Activated naive CD4-positive, alpha-beta T cell treated with anti-CD3 and anti-CD28 coated beads, Interleukin-2, amount 50 U/mL, for 24 hours (primary cell): ENCODE measurements around the gene RICTOR.

ENCODE experiments used
- H3K27ac Mint-ChIP-seq: one replicate; pipeline ENCODE4 v1.8.0; 2021; ENCODE audit warnings: mild to moderate bottlenecking, mixed read lengths
- H3K27me3 Mint-ChIP-seq: one replicate; pipeline ENCODE4 v1.8.0; 2021; ENCODE audit warnings: mixed read lengths
- H3K36me3 Mint-ChIP-seq: one replicate; pipeline ENCODE4 v1.8.0; 2021; ENCODE audit warnings: mixed read lengths
- H3K4me1 Mint-ChIP-seq: one replicate; pipeline ENCODE4 v1.8.0; 2021; ENCODE audit warnings: mixed read lengths
- H3K4me3 Mint-ChIP-seq: one replicate; pipeline ENCODE4 v1.8.0; 2021; ENCODE audit warnings: mild to moderate bottlenecking, mixed read lengths
- H3K9me3 Mint-ChIP-seq: one replicate; pipeline ENCODE4 v1.8.0; 2021; ENCODE audit warnings: mixed read lengths

Gene RICTOR

DNA sequence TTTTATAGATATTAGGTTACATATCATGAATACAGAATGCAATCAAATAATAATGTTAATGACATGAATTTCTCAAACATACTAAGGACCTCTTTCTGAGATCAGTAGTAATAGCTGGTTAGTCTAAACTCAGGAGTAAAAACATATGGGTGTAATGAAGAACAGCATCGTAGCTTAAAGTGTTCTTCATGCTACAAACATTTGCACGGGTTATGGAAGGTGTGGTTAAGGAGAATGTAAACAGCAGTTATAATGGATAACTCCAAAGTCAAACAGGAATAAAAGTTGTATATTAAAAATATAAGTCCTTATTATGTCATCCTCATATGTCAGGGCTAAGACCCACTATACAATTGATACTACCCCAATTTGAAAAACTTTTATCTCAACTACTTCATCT lies 112.5 kb downstream of the RICTOR start:
- H3K36me3 Mint-ChIP-seq, result peaks cover 11% of the 10 kb centered on the region
- H3K9me3 Mint-ChIP-seq, result no peaks in the 10 kb centered on the region
- H3K4me3 Mint-ChIP-seq, result no peak overlapping the region
- H3K27me3 Mint-ChIP-seq, result no peaks in the 10 kb centered on the region
- H3K27ac Mint-ChIP-seq, result no peak overlapping the region
- no peaks in the 10 kb centered on the region for H3K4me1 Mint-ChIP-seq

DNA sequence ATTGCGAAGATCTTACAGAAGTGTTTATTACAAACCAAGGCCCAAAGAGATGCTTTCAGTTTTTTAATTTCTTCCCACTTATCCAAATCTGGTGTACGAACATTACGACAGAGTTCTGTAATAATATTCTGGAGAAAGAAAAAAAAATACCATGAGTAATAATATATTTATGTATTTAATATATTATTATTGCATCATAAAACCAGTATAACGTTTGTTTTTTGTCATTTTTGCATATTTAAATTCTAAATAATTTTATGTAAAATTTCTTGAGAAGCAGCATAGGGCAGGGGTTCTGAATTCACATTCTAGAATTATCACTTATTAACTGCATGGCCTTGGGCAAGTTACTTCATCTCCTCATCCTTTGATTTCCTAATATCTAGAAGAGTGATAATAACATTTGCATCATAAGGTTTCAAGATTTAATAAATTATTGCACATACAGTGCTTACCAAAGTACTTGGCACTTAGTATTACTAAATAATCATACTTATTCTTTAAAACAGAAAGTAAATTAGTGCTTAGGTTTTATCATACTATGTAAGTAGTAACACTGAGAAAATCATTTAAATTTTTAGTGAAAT lies 120.7 kb downstream of the RICTOR start:
- no peak overlapping the region for H3K27ac Mint-ChIP-seq
- no peaks in the 10 kb centered on the region for H3K27me3 Mint-ChIP-seq
- peaks cover 11% of the 10 kb centered on the region for H3K36me3 Mint-ChIP-seq
- H3K4me3 Mint-ChIP-seq, result no peak overlapping the region
- H3K9me3 Mint-ChIP-seq, result no peaks in the 10 kb centered on the region
- no peaks in the 10 kb centered on the region for H3K4me1 Mint-ChIP-seq

DNA sequence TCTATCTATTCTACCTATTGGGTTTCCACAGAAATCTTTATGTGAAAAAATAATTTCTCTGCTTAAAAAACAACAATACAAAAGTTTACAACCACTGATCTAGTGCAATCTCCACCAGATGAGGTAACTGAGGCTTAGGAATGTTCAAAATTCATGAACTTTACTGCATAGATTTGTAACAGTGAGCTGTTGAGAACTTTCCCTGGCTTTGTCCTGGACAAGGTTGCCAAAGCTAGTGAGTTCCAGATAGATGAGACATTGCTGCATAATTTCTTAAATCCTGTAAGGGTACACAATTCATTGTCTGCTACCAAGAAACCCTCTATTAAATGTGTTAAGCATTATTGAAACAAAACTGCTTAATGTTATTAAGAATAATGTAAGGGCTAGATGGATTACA lies 125.7 kb downstream of the RICTOR start:
- Mint-ChIP-seq H3K36me3 (peaks cover 7% of the 10 kb centered on the region), H3K27me3 (no peaks in the 10 kb centered on the region), H3K4me3 (no peak overlapping the region), H3K4me1 (no peaks in the 10 kb centered on the region), H3K27ac (no peak overlapping the region), H3K9me3 (no peaks in the 10 kb centered on the region)

DNA sequence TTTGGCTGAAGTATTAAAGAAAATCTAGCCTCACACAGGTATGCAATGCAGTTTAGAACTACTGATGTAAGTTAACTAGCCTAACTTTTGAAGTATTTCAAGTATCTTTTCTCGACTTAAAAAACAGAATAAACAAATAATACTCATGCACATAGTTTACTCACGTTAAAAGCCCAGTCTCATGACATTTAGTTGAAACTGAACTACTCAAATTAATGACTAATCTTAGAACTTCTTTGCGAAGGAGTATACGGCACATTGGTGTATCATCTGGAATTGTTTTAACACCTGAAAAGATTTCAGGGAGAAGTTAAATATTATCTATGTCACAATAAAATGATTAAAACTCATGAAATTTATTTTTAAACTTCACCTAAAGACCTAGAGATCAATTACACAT lies 129.9 kb downstream of the RICTOR start:
- Mint-ChIP-seq H3K9me3 (no peaks in the 10 kb centered on the region), H3K4me1 (no peaks in the 10 kb centered on the region), H3K27ac (no peak overlapping the region), H3K36me3 (peaks cover 12% of the 10 kb centered on the region), H3K4me3 (no peak overlapping the region), H3K27me3 (no peaks in the 10 kb centered on the region)

DNA sequence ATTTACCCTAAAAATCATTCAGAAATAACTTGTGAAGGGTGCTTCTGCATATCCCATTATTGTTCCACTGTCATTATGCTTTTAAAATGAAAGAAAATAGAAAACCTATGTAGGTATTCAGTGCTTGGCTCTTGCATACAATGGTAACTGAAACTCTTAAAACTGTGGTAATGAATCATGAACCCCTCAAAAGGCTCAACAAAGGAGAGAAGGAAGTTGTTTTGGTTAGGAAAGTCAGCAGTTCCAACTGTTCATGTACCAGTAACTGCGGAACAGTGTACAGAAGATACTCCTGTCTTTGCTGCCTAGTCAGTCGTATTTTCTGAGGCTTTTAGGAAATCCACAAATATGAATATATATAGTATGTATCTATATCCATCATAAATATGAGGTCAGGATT lies 132.3 kb downstream of the RICTOR start:
- H3K4me3 Mint-ChIP-seq, result no peak overlapping the region
- no peaks in the 10 kb centered on the region for H3K27me3 Mint-ChIP-seq
- H3K36me3 Mint-ChIP-seq, result peaks cover 13% of the 10 kb centered on the region
- H3K27ac Mint-ChIP-seq, result no peak overlapping the region
- H3K4me1 Mint-ChIP-seq, result no peaks in the 10 kb centered on the region
- no peaks in the 10 kb centered on the region for H3K9me3 Mint-ChIP-seq

DNA sequence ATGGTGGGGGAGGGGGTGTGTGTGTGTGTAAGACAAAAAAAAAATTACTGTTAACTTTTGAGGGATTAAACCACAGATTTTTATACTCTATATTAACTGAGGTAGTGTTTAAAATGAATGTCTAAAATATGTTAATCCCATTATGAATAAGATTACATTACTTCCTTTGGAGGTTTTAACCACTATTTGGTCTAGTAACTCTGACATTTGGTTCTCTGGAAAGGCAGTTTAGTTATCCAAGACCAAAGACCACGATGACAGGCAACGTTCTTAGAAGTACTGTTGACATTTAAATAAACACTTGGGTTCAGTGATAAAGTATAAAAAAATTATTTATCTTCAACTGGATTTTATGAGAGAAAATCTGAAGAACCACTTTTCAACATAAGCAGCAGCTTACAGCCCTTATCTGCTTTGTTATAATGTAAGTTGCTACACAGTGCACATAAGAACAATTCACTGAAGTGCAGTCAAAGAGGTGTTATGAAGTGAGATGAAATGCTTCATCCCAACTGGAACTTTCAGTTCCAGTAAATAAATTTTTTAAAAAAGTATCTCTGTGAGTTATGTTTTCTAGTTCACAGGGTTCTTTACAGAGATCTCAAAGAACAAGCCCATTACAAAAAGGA lies 133.9 kb downstream of the RICTOR start:
- no peak overlapping the region for H3K27ac Mint-ChIP-seq
- H3K36me3 Mint-ChIP-seq, result peaks cover 10% of the 10 kb centered on the region
- no peak overlapping the region for H3K4me3 Mint-ChIP-seq
- no peaks in the 10 kb centered on the region for H3K27me3 Mint-ChIP-seq
- H3K4me1 Mint-ChIP-seq, result no peaks in the 10 kb centered on the region
- H3K9me3 Mint-ChIP-seq, result no peaks in the 10 kb centered on the region

DNA sequence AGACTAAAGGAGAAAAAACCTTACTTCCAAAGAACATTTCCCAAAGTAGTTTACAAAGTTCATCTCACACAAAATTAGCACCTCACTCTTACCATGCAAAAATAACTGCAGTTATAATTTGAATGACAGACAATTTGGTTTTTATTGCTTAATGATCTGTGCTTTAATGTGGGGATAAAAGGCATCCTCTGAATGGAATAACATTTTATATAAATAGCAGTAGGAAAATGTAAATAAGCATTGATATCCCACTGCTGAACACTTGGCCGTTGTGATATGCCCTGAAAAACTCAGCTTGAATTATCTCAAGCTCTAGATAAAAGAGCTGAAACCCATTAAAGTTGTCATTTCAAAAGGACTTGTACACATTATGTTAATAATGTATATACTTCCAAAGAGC lies 135.2 kb downstream of the RICTOR start:
- peaks cover 10% of the 10 kb centered on the region for H3K36me3 Mint-ChIP-seq
- H3K9me3 Mint-ChIP-seq, result no peaks in the 10 kb centered on the region
- H3K4me1 Mint-ChIP-seq, result no peaks in the 10 kb centered on the region
- H3K4me3 Mint-ChIP-seq, result no peak overlapping the region
- no peaks in the 10 kb centered on the region for H3K27me3 Mint-ChIP-seq
- no peak overlapping the region for H3K27ac Mint-ChIP-seq

DNA sequence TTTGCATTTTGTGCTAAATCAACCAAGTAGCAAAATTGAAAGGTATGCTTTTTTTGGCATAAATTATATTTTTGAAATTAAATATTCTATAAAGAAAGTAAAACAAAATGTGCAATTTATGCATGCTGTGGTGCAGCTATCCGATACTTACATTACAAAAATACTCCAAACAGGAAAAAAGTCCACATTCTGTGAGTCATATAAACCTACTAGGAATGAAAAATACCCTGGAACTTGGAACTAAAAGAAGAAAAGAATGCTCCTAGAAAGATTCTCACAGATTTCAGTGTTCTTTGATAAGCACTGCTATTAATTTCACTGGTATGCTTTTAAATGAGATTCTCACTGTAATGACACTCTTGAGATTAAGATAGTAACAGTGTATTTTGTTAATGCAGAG lies 135.8 kb downstream of the RICTOR start:
- H3K27ac Mint-ChIP-seq, result no peak overlapping the region
- peaks cover 10% of the 10 kb centered on the region for H3K36me3 Mint-ChIP-seq
- H3K4me1 Mint-ChIP-seq, result no peaks in the 10 kb centered on the region
- H3K4me3 Mint-ChIP-seq, result no peak overlapping the region
- H3K9me3 Mint-ChIP-seq, result no peaks in the 10 kb centered on the region
- no peaks in the 10 kb centered on the region for H3K27me3 Mint-ChIP-seq

DNA sequence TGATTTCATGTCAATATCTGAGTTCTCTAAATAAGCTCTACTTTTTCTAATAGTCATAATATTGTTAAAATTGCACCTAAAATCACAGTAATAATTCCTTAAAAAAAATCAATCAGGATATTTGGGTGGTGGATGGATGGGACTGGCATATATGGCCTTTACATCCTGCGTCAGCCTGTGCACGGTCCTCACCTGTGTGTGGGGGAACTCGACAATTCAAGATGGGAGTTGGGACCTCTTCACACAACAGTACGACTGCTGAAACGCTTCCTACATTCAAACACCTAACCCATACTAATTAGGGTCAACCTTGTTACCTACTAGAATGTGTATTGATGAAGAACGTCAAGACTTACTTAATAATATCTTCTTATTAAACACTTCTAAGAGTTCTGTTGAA lies 137.9 kb downstream of the RICTOR start:
- Mint-ChIP-seq H3K27ac (no peak overlapping the region), H3K27me3 (no peaks in the 10 kb centered on the region), H3K9me3 (no peaks in the 10 kb centered on the region), H3K4me1 (no peaks in the 10 kb centered on the region), H3K4me3 (no peak overlapping the region), H3K36me3 (peaks cover 5% of the 10 kb centered on the region)

DNA sequence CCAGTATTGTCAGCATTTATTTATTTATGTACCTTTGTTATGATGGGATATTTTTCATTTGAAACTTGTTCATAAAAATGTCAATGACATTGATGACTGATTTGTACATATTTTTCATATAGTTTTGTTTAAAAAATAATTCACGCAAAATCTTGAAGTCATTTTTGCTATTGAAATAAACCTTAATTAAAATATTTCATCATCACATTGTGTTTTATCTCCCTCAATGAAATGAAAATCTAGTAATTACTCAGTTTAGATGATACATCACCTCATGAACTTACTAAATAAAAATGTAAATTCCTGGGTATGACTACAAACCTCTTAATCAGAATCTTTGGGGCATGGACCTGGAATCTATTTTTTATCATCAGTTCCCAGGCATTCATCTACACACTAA lies 138.8 kb downstream of the RICTOR start:
- no peaks in the 10 kb centered on the region for H3K9me3 Mint-ChIP-seq
- no peak overlapping the region for H3K27ac Mint-ChIP-seq
- no peak overlapping the region for H3K4me3 Mint-ChIP-seq
- H3K27me3 Mint-ChIP-seq, result no peaks in the 10 kb centered on the region
- no peaks in the 10 kb centered on the region for H3K4me1 Mint-ChIP-seq
- peaks cover 4% of the 10 kb centered on the region for H3K36me3 Mint-ChIP-seq

DNA sequence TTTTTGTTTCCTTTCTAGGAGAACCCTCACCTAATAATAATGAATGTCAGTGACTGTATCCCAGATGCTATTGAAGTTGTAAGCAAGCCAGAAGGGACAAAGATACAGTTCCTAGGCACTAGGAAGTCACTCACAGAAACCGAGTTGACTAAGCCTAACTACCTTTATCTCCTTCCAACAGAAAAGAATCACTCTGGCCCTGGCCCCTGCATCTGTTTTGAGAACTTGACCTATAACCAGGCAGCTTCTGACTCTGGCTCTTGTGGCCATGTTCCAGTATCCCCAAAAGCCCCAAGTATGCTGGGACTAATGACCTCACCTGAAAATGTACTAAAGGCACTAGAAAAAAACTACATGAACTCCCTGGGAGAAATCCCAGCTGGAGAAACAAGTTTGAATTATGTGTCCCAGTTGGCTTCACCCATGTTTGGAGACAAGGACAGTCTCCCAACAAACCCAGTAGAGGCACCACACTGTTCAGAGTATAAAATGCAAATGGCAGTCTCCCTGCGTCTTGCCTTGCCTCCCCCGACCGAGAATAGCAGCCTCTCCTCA lies 141.3 kb downstream of the RICTOR start:
- Mint-ChIP-seq H3K4me3 (no peak overlapping the region), H3K27me3 (peaks cover 3% of the 10 kb centered on the region), H3K27ac (no peak overlapping the region)

DNA sequence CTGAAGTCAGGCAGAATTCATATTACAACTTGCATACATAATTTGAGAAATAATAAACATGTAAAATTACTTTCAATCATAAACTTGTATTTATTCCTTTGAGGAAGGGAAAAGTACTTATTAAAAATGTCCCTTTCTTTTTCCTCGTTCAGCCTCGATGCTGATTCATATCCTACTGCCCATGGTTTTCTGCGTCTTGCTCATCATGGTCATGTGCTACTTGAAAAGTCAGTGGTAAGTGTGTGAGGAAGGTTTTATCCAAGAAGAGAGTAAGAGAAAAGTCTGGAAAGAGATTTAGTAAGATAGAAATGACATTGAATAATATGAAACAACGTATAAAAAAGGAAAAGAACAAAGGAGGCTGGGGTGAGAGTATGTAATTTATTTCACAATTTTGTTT lies 142.5 kb downstream of the RICTOR start:
- no peaks in the 10 kb centered on the region for H3K4me1 Mint-ChIP-seq
- H3K27ac Mint-ChIP-seq, result no peak overlapping the region
- H3K36me3 Mint-ChIP-seq, result no peaks in the 10 kb centered on the region
- no peaks in the 10 kb centered on the region for H3K9me3 Mint-ChIP-seq
- H3K4me3 Mint-ChIP-seq, result no peak overlapping the region
- peaks cover 9% of the 10 kb centered on the region for H3K27me3 Mint-ChIP-seq

More for the DNA sequence above, 141.3 kb downstream of the RICTOR start:
- no peaks in the 10 kb centered on the region for H3K9me3 Mint-ChIP-seq
- peaks cover 1% of the 10 kb centered on the region for H3K36me3 Mint-ChIP-seq
- H3K4me1 Mint-ChIP-seq, result no peaks in the 10 kb centered on the region

DNA sequence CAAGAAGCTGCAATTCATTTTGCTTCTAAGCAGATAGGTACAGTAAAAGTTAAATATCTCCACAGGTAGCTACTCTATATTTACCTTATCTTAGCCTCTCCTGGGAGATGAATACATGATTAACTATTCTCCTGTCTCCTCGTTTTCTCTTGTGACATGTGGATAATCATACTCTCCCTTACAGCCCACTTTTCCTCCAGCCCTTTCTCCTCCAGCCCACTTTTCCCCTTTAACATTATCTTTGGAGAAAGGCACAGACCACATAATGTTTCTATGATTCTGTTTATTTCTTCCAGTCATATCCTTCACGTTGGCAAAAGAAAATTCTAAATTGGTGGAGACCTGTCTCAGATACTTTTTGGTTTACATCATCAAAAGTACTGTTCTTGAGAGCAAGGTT lies 144.4 kb downstream of the RICTOR start:
- H3K36me3 Mint-ChIP-seq, result no peaks in the 10 kb centered on the region
- H3K27ac Mint-ChIP-seq, result no peak overlapping the region
- H3K4me3 Mint-ChIP-seq, result no peak overlapping the region
- H3K4me1 Mint-ChIP-seq, result no peaks in the 10 kb centered on the region
- no peaks in the 10 kb centered on the region for H3K9me3 Mint-ChIP-seq
- peaks cover 11% of the 10 kb centered on the region for H3K27me3 Mint-ChIP-seq

DNA sequence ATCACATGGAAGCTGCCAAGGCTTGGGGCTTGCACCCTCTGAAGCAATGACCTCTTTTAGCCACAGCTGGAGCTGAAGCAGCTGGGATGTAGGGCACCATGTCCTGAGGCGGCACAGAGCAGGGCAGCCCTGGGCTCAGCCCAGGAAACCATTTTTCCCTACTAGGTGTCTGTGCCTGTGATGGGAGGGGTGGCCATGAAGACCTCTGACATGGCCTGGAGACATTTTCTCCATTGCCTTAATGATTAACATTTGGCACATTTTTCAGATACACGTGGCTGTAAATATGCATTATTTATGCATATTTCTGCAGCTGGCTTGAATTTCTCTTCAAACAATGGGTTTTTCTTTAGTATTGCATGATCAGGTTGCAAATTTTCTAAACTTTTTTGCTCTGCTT lies 146.7 kb downstream of the RICTOR start:
- Mint-ChIP-seq H3K27ac (no peak overlapping the region), H3K4me1 (no peaks in the 10 kb centered on the region), H3K9me3 (no peaks in the 10 kb centered on the region), H3K4me3 (no peak overlapping the region), H3K27me3 (peaks cover 12% of the 10 kb centered on the region), H3K36me3 (no peaks in the 10 kb centered on the region)

DNA sequence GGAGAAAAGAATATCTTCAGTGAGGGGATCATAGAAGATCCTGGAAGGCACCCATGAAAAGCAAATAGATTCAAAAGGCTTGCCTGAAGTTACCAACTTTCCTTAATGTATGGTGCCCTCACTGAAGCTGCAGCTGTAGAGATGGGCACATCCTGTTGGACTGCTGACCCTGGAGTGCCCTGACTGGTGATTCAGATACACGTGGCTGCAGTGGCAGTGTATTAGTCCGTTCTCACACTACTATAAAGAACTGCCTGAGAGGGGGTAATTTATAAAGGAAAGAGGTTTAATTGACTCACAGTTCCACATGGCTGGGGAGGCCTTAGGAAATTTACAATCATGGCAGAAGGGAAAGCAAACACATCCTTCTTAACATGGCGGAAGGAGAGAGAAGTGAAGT lies 148.1 kb downstream of the RICTOR start:
- no peak overlapping the region for H3K27ac Mint-ChIP-seq
- no peaks in the 10 kb centered on the region for H3K9me3 Mint-ChIP-seq
- no peak overlapping the region for H3K4me3 Mint-ChIP-seq
- peaks cover 14% of the 10 kb centered on the region for H3K27me3 Mint-ChIP-seq
- H3K4me1 Mint-ChIP-seq, result no peaks in the 10 kb centered on the region
- H3K36me3 Mint-ChIP-seq, result no peaks in the 10 kb centered on the region

DNA sequence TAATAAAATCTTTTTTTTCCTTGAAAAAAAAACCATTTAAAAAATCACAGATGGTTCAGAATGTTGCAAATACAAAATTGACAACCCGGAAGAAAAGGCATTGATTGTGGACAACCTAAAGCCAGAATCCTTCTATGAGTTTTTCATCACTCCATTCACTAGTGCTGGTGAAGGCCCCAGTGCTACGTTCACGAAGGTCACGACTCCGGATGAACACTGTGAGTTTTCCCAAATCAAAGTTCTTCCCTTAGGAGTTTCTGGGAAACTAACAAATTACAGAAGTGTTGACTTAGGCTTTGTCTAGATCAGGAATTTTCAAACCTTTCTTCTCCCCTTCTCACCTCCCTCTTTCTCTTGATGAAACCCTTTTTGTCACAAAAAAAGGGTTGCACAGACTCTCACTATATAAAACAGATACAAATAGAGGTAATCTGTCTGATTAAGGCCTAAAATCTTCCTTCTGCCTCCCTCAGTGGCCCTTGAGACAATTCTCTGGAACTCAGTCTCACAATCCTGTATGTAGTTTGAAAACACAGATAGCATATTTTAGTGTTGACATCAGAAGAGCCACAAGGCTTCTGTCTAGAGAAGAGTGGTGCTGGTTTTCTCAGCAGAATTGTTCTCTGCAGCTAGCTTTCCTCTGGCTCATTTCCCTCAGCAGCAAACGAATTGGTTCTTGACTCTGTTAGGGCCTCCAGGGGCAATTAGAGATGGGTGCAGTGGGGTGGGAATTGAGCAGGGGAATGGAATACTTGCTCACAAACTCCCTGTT lies 148.9 kb downstream of the RICTOR start:
- no peaks in the 10 kb centered on the region for H3K4me1 Mint-ChIP-seq
- peaks cover 15% of the 10 kb centered on the region for H3K27me3 Mint-ChIP-seq
- H3K36me3 Mint-ChIP-seq, result no peaks in the 10 kb centered on the region
- H3K9me3 Mint-ChIP-seq, result no peaks in the 10 kb centered on the region
- no peak overlapping the region for H3K4me3 Mint-ChIP-seq
- no peak overlapping the region for H3K27ac Mint-ChIP-seq
